IMR-90 (cell line): ENCODE measurements around the gene PALB2.

Experiments used
- CEBPB ChIP-seq: IDR thresholded peaks from 2 replicates; pipeline ENCODE4 v1.6.1; 2012; ENCODE audit warnings: low read depth, low read length, improper control_type of control experiment
- POLR2A ChIP-seq: IDR thresholded peaks from 2 replicates; pipeline ENCODE4 v1.6.1; 2012; ENCODE audit warnings: mild to moderate bottlenecking, low read depth, low read length
- RAD21 ChIP-seq: IDR thresholded peaks from 2 replicates; pipeline ENCODE4 v1.6.1; 2012; ENCODE audit warnings: low read length, improper control_type of control experiment
- RFX5 ChIP-seq: IDR thresholded peaks from 2 replicates; pipeline ENCODE4 v1.8.0; 2012; ENCODE audit warnings: low read depth, mild to moderate bottlenecking, low read length, moderate library complexity
- TF ChIP-seq, protein P1 (sequence below): conservative IDR thresholded peaks from 2 replicates; pipeline ENCODE4 v1.5.1; 2012; ENCODE audit warnings: mild to moderate bottlenecking, low read depth, low read length, improper control_type of control experiment

DNA sequence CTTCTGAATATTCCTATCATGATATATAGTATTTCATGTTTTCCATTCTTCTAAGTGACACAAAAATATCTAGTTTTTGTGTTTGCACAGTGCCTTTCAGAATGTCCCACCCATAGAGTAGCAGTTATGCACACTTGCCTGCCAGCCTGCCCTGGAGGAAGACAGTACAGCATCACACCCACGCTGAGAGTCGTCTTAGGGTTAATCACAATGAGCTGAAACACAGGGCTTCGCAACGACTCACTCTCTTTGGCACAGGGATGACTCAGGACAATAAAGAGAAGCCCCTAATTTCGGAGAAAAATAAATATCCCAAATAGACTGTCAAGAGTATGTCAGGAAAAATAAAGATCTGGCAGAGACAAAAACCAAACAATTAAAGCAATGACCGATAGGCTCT is 33.4 kb downstream of the PALB2 start:
- TF ChIP-seq POLR2A (no peak), RAD21 (no peak), RFX5 (no peak), CEBPB (no peak)
- TF ChIP-seq, protein P1, sequence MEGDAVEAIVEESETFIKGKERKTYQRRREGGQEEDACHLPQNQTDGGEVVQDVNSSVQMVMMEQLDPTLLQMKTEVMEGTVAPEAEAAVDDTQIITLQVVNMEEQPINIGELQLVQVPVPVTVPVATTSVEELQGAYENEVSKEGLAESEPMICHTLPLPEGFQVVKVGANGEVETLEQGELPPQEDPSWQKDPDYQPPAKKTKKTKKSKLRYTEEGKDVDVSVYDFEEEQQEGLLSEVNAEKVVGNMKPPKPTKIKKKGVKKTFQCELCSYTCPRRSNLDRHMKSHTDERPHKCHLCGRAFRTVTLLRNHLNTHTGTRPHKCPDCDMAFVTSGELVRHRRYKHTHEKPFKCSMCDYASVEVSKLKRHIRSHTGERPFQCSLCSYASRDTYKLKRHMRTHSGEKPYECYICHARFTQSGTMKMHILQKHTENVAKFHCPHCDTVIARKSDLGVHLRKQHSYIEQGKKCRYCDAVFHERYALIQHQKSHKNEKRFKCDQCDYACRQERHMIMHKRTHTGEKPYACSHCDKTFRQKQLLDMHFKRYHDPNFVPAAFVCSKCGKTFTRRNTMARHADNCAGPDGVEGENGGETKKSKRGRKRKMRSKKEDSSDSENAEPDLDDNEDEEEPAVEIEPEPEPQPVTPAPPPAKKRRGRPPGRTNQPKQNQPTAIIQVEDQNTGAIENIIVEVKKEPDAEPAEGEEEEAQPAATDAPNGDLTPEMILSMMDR = no peak
